HepG2 (cell line): ENCODE data around the gene CYP19A1.

Experiments used
- STAT6 ChIP-seq: sonication (generic); formaldehyde crosslinking; IDR thresholded peaks from 2 replicates; pipeline ENCODE4 v1.4.0; 2020; ENCODE audit warnings: missing genetic modification reagents, mild to moderate bottlenecking, borderline replicate concordance
- ZNF609 ChIP-seq: sonication (generic); formaldehyde crosslinking; IDR thresholded peaks from 2 replicates; pipeline ENCODE4 v1.4.0; 2020; ENCODE audit warnings: mild to moderate bottlenecking, missing genetic modification reagents, borderline replicate concordance

GRCh38 chr15:51180534-51180933 lies 157.9 kb downstream of the CYP19A1 start:
- TF ChIP-seq ZNF609 (CRISPR knock-in tag) (no peak), STAT6 (CRISPR knock-in tag) (no peak)
